Gastrocnemius medialis (tissue), 4 donors: ENCODE results near the gene KIRREL2.
"Not testable (repeated sequence)": the region's sequence is repeated elsewhere in the genome, so short reads cannot be mapped to it uniquely, and the experiment has no call there.

Experiments used
- POLR2A ChIP-seq, 2 donors: fragments of 450-650 bp; IDR thresholded peaks; one replicate each; pipeline ENCODE4 v1.6.1; 2017; ENCODE audit warnings: antibody characterized with exemption in 2 of 2, mild to moderate bottlenecking in 2 of 2, moderate library complexity in 2 of 2
- TF ChIP-seq, protein P1 (sequence below), 5 experiments: fragments of 450-650 bp in 3 of 5; fragments of 200-600 bp in 2 of 5; sonication (generic) in 2 of 5; IDR thresholded peaks in 4 of 5; conservative IDR thresholded peaks in 1 of 5; 1 replicate in 4 of 5; 2 replicates in 1 of 5; pipeline ENCODE4 v1.5.1; 2016 to 2019; ENCODE audit warnings: antibody characterized with exemption in 5 of 5, mild to moderate bottlenecking in 3 of 5, moderate library complexity in 3 of 5

DNA sequence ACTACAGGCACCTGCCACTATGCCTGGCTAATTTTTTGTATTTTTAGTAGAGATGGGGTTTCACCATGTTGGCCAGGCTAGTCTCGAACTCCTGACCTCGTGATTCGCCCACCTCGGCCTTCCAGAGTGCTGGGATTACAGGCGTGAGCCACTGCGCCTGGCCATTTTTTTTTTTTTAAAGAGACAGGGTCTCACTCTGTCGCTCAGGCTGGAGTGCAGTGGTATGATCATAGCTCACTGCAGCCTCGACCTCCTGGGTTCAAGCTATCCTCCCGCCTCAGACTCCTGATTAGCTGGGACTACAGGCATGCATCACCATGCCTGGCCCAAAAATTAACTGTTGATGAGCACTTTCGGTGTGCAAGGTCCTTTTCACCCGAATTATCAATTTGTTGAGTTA lies 20.6 kb upstream of the KIRREL2 start:
- TF ChIP-seq, protein P1, sequence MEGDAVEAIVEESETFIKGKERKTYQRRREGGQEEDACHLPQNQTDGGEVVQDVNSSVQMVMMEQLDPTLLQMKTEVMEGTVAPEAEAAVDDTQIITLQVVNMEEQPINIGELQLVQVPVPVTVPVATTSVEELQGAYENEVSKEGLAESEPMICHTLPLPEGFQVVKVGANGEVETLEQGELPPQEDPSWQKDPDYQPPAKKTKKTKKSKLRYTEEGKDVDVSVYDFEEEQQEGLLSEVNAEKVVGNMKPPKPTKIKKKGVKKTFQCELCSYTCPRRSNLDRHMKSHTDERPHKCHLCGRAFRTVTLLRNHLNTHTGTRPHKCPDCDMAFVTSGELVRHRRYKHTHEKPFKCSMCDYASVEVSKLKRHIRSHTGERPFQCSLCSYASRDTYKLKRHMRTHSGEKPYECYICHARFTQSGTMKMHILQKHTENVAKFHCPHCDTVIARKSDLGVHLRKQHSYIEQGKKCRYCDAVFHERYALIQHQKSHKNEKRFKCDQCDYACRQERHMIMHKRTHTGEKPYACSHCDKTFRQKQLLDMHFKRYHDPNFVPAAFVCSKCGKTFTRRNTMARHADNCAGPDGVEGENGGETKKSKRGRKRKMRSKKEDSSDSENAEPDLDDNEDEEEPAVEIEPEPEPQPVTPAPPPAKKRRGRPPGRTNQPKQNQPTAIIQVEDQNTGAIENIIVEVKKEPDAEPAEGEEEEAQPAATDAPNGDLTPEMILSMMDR (IDR thresholded peaks at IDR 0.05 in 4 of 5, conservative IDR thresholded peaks at IDR 0.05 in 1 of 5) = not testable (repeated sequence)
- TF ChIP-seq POLR2A (IDR thresholded peaks at IDR 0.05) = not testable (repeated sequence)
